ENCODE data around the gene NDUFAF5. TPM values are rescaled to one million over a fixed set of nuclear protein-coding genes. Genes with fewer than 3 reads are reported as not detected.
A peak's percentile ranks its signal among the peaks of the same experiment; 100 is the strongest.

NDUFAF5 gene
- total and polyA plus RNA-seq, 11 donors = 34.7 to 72.3 (median 55.5) TPM

DNA sequence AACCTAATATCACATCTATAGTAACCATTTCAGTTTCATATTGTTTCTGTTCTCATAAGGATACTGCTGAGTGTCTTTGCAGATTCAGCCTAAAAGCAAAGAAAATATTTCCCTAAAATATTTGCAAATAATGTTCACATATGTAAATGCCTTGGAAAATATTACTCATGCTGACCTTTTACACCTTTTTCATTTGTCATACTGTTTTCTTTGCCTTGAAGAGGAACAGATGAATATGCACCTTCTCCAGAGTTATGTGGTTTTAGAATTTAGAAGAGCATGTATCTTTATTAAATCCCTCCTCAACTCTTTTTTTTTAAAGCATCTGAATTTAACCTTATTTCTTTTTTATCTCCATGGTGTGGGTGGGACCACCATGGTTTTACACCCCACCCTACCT is 32.5 kb downstream of the NDUFAF5 start:
- peaks cover 0 to 10% (median 0%) of the 10 kb centered on the region in 12 donors for H3K9me3 ChIP-seq
- H3K4me3 ChIP-seq = no peak overlapping the region
- H3K4me1 ChIP-seq = no peaks in the 10 kb centered on the region
- no peak for DNase-seq
- no peak for TF ChIP-seq POLR2A (IDR thresholded peaks at IDR 0.05)
- TF ChIP-seq, protein P1, sequence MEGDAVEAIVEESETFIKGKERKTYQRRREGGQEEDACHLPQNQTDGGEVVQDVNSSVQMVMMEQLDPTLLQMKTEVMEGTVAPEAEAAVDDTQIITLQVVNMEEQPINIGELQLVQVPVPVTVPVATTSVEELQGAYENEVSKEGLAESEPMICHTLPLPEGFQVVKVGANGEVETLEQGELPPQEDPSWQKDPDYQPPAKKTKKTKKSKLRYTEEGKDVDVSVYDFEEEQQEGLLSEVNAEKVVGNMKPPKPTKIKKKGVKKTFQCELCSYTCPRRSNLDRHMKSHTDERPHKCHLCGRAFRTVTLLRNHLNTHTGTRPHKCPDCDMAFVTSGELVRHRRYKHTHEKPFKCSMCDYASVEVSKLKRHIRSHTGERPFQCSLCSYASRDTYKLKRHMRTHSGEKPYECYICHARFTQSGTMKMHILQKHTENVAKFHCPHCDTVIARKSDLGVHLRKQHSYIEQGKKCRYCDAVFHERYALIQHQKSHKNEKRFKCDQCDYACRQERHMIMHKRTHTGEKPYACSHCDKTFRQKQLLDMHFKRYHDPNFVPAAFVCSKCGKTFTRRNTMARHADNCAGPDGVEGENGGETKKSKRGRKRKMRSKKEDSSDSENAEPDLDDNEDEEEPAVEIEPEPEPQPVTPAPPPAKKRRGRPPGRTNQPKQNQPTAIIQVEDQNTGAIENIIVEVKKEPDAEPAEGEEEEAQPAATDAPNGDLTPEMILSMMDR (IDR thresholded peaks at IDR 0.05) = no peak
- no peak overlapping the region for H3K27ac ChIP-seq
- intact Hi-C loops (cut with DNase I) = loop anchor here in 1 of 10 donors (2.0 kb wide), 1 partner anchor 237 kb away; no protein-coding TSS in a partner anchor
- no peaks in the 10 kb centered on the region for H3K27me3 ChIP-seq
- no peak for ATAC-seq
- peaks cover 0 to 72% (median 65%) of the 10 kb centered on the region in 9 donors for H3K36me3 ChIP-seq

DNA sequence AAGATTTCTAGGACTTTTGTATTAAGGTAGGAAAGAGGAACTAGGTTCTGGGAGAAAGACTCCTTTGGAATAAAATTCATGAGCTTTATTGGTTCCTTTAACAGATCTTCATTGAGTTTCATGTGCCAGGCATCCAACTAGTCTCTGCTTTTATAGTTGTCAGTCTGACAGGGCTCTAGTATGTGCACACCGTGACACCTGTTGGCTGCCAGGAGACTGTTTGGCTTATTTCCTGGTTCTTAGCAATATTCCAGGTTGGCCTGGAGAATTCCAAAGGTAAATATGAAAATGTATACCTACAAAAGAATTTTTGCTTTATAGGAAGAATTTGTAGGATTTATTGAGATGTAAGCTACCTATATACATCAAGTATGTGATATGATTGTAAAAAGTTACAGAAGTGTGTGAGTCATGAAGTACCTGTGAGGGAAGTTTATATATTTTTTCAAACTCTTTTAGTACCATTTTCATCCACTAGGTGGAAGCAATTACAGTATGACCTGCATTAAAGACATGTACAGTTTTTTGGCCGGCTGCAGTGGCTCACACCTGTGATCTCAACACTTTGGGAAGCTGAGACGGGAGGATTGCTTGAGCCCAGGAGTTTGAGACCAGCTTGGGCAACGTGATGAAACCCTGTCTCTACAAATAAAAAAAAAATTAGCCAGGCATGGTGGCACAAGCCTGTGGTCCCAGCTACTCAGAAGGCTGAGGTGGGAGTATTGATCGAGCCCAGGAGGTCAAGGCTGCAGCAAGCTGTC is 35.2 kb downstream of the NDUFAF5 start:
- TF ChIP-seq, protein P1 (IDR thresholded peaks at IDR 0.05) = peak; percentile 43 to 77 (median 65)
- TF ChIP-seq POLR2A (IDR thresholded peaks at IDR 0.05) = no peak
- intact Hi-C loops (cut with DNase I) = loop anchor here in 8 of 10 donors (1.0 to 10.0 kb wide), 7 partner anchors 125 to 237 kb away; no protein-coding TSS in a partner anchor
- peak in 3 of 4 donors; percentile 56 to 66 (median 60) for ATAC-seq
- peaks cover 0 to 44% (median 38%) of the 10 kb centered on the region in 9 donors for H3K36me3 ChIP-seq
- no peak overlapping the region for H3K4me3 ChIP-seq
- peak in 1 of 5 donors; percentile 44 for DNase-seq
- WGBS, 4 donors = 30 to 40% (median 32%) methylated on average over 5 of the region's 5 CpGs
- H3K27me3 ChIP-seq = no peaks in the 10 kb centered on the region
- peaks cover 0 to 10% (median 0%) of the 10 kb centered on the region in 12 donors for H3K9me3 ChIP-seq
- H3K27ac ChIP-seq = no peak overlapping the region
- H3K4me1 ChIP-seq = no peaks in the 10 kb centered on the region

DNA sequence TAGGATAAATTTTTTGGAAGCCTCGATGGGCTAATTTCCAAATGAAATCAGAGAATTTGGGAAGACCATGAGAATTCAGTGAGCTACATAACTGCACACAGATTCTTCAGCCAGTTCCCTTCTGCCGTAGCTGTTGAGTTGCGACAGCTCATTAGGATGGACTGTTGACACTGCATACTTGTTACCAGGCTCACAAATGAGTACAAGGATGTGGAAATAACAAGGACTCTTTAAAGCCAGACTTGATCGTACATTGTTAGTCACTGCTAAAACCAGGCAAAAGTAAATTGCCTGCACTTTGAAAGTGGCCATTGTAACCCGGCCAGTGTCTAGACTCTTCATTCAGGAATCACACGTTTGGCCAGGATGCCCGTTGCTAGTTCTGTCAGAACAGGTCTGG is 37.0 kb downstream of the NDUFAF5 start:
- no peak overlapping the region for H3K4me3 ChIP-seq
- 90 to 91% (median 90%) methylated on average over 7 of the region's 7 CpGs for WGBS, 4 donors
- TF ChIP-seq POLR2A (IDR thresholded peaks at IDR 0.05) = no peak
- TF ChIP-seq, protein P1 (IDR thresholded peaks at IDR 0.05) = no peak

DNA sequence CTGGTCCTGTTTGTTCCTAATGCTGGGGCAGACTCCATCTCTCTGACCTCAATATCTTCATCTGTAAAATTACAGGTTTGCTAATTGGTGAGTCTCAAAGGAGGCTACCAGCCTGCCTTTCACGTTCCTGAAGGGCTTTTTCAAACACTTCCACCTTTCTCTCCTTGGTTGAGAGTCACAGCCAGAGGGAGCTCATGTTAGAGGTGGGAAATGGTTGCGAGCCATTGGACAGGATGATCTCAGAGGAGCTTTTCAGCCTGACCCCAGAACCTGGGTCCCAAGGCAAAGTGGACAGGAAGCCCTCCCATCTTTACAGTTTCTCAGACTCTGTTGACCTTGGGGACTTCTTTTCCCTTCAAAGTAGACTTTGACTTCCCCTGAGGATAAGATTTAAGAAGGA is 37.6 kb downstream of the NDUFAF5 start:
- H3K9me3 ChIP-seq = peaks cover 0 to 10% (median 0%) of the 10 kb centered on the region in 12 donors
- ATAC-seq (no peak), DNase-seq (no peak)
- intact Hi-C loops (cut with DNase I) = loop anchor here in 6 of 10 donors (2.0 to 10.0 kb wide), 6 partner anchors 122 to 235 kb away; no protein-coding TSS in a partner anchor
- H3K36me3 ChIP-seq = peaks cover 0 to 21% (median 14%) of the 10 kb centered on the region in 9 donors
- 52 to 75% (median 58%) methylated on average over 2 of the region's 2 CpGs for WGBS, 4 donors
- no peak overlapping the region for H3K4me3 ChIP-seq
- H3K27me3 ChIP-seq = no peaks in the 10 kb centered on the region
- TF ChIP-seq, protein P1 (IDR thresholded peaks at IDR 0.05) = no peak
- TF ChIP-seq POLR2A (IDR thresholded peaks at IDR 0.05) = no peak
- peaks cover 0 to 6% (median 0%) of the 10 kb centered on the region in 12 donors for H3K4me1 ChIP-seq
- no peak overlapping the region for H3K27ac ChIP-seq

More for the DNA sequence above, 37.0 kb downstream of the NDUFAF5 start:
- Histone ChIP-seq H3K4me1 (peaks cover 0 to 6% (median 0%) of the 10 kb centered on the region in 12 donors), H3K27me3 (no peaks in the 10 kb centered on the region), H3K27ac (no peak overlapping the region), H3K9me3 (peaks cover 0 to 10% (median 0%) of the 10 kb centered on the region in 12 donors), H3K36me3 (peaks cover 0 to 26% (median 20%) of the 10 kb centered on the region in 9 donors)
- intact Hi-C loops (cut with DNase I) = loop anchor here in 8 of 10 donors (2.0 to 10.0 kb wide), 6 partner anchors 123 to 235 kb away; no protein-coding TSS in a partner anchor
- no peak for DNase-seq
- ATAC-seq = no peak

Data from heart left ventricle (tissue), 16 donors.